WI38 (cell line): ENCODE results near the gene MZF1.
A peak's percentile ranks its signal among the peaks of the same experiment; 100 is the strongest.

Experiments used
- H3K4me3 ChIP-seq: 2 replicates; pipeline ENCODE4 v1.5.1; 2011; ENCODE audit warnings: low read depth, mild to moderate bottlenecking, control low read depth, low read length
- TF ChIP-seq, protein P1 (sequence below): IDR thresholded peaks from 2 replicates; pipeline ENCODE4 v1.5.1; 2012; ENCODE audit warnings: low read depth, mild to moderate bottlenecking, control low read depth, low read length

Gene MZF1

DNA sequence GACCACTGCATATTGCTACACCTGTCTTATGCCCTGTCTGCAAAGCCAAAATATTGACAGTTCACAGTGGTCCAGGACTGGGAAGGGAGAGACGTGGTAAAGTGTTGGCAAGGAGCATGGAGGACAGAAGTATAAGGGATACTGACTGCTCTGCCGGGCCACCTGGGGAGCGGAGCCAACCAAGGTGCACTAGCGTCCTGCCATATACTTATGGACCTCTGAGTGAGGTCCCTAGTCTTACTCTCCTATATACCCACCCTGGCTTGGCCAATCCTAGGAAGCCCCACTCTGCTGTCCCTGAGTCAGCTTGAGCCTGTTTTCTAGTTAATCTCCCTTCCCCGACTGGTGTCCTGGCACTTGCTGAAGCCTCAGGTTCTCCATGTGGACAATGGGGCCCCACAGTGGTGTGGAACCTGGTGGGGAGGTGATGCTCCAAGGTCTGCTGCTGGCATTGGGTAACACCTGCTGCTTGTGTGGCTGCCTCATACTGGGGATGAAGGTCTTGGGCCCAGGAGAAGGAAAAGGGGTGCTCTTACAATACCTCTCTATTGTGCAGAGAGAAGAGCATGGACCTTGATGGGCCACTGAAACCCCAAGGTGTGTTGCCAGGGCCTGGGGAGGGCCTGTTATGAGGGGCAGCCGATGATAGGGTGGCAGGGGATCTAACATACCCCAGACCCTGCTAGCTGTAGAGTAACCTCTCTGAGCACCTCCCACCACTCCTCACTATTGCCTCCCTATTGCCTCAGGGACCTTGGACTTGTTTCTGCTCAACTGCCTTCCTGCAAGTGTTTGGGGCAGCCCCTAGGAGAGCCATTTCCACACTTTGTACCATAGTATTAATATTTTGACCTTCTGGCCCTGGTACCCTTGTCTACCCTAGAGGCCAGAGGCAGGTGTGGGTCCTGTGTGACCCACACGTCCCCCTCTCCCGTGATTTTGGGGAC, 36.0 kb downstream of the MZF1 start:
- no peak overlapping the region for H3K4me3 ChIP-seq
- TF ChIP-seq, protein P1, sequence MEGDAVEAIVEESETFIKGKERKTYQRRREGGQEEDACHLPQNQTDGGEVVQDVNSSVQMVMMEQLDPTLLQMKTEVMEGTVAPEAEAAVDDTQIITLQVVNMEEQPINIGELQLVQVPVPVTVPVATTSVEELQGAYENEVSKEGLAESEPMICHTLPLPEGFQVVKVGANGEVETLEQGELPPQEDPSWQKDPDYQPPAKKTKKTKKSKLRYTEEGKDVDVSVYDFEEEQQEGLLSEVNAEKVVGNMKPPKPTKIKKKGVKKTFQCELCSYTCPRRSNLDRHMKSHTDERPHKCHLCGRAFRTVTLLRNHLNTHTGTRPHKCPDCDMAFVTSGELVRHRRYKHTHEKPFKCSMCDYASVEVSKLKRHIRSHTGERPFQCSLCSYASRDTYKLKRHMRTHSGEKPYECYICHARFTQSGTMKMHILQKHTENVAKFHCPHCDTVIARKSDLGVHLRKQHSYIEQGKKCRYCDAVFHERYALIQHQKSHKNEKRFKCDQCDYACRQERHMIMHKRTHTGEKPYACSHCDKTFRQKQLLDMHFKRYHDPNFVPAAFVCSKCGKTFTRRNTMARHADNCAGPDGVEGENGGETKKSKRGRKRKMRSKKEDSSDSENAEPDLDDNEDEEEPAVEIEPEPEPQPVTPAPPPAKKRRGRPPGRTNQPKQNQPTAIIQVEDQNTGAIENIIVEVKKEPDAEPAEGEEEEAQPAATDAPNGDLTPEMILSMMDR: no peak

DNA sequence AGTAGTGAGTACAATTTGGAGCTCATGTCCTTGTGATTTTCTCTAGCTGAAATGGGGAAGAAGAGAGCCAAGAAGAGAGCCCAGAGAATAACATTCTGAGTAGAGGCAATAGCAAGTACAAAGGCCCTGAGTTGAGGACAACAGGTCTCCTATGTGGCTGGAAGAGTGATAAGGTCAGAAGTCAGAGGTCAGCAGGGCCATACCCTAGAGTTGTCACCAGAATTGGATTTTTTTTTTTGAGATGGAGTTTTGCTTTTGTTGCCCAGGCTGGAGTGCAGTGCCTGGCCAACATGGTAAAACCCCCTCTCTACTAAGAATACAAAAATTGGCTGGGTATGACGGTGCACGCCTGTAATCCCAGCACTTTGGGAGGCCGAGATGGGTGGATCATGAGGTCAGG, 37.3 kb downstream of the MZF1 start:
- H3K4me3 ChIP-seq: no peak overlapping the region
- TF ChIP-seq, protein P1: no peak

DNA sequence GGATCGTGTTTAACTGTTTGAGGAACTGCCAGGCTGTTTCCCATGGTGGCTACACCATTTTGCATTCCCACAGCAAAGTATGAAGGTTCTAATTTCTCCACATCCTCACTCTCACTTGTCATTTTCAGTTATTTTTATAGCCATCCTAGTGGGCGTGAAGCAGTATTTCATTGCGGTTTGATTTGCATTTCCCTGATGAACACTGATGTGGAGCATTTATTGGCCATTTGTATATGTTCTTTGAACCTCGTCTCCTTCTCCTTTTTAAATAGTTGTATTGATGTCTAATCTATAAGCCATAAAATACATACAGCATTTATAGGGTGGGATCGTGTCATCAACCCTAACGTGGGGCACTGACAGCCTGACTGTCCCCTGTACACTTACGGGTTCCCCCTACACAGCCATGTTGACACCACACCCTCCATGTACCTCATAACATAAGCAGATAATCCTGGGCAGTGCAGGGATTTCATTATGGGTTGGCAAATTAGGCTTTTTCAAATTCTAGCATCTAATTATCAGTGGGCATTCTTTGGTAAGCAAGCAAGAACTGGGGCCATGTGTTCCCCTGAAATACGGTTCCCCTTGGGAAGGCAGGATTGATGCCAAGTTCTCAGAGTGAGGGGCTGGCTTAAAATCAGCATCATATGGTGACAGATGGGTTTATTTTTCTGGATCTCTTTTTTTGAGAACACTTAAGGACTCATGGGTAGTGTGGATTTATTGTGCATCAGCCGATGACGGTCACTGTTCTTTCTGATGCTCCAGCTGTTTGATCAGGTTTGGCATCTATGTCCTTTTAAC, 41.9 kb downstream of the MZF1 start:
- TF ChIP-seq, protein P1: no peak
- H3K4me3 ChIP-seq: no peak overlapping the region

DNA sequence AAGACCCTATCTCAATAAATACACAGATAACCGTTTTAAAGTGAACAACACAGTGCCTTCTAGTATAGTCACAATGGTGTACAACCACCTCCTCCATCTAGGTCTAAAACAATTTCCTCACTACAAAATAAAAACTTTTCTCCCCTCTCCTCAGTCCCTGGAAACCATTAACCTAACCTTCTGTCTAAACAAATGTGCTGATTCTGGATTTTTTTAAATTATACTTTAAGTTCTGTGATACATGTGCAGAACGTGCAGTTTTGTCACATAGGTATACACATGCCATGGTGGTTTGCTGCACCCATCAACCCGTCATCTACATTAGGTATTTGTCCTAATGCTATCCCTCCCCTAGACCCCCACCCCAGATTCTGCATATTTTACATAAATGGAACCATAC, 43.7 kb downstream of the MZF1 start:
- H3K4me3 ChIP-seq: no peak overlapping the region
- TF ChIP-seq, protein P1: no peak

DNA sequence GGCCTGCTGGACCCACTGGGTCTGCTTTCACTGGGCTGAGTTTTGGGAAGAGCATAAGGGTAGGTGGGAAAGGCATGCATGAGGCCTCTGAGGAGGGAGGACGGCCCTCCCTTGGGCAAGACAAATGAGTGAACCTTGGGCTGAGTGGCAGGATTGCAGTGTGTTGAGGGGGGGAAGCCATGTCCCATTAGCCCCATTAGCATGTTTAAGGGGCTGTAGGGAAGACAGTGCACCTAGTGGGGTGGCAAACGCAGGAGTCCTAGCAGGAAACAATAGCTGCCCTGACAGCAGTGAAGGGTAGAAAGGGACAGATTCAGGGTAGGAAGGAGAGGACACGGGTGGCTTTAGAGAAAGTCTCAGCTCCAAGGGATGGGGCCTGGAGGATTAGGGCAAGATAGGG, 50.4 kb downstream of the MZF1 start:
- TF ChIP-seq, protein P1: no peak
- no peak overlapping the region for H3K4me3 ChIP-seq

DNA sequence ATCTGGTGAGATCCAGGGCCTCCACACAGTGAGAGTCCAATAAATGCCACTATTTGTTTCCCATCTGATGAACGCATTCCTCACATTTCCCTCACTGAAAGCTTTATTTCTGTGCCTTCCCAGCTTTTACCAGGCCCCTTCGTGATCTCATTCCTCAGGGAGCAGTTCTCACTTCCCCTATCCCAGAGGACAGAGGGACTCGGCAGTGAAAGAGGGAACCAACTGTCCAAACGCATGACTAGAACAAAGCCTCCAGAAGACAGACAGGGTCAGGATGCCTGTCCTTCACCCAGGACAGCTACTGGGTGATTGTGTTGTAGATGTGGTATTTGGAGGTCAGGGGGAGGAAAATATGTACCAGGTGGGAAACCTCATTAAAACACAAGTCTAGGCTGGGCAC, 51.5 kb downstream of the MZF1 start:
- H3K4me3 ChIP-seq: no peak overlapping the region
- TF ChIP-seq, protein P1: no peak

DNA sequence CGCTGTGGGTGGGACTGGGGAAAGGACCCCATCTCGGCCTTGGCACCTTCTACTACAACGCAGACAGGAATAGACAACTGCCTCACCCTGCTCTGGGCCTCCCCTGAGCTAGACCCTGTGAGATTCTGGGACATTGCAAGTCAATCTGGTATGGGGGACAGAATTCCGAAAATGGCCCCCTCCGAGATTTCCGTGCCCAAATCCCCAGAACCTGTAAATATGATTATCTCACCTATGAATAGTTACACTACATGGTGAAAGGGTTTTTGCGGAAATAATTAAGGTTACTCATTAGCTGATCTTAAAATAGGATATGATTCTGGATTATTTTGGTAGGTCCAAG, 52.9 kb downstream of the MZF1 start:
- TF ChIP-seq, protein P1: no peak
- H3K4me3 ChIP-seq: peak overlapping the region; percentile 84
